ENCODE results near the gene P2RX7.

- TF ChIP-seq CTCF (IDR thresholded peaks at IDR 0.05; ENCODE audit: poor library complexity, severe bottlenecking) (no peak), EP300 (conservative IDR thresholded peaks at IDR 0.05; ENCODE audit: poor library complexity, severe bottlenecking) (no peak), EZH2 (IDR thresholded peaks at IDR 0.05; ENCODE audit: borderline replicate concordance, insufficient read depth, low read length, poor library complexity, severe bottlenecking) (no peak), REST (IDR thresholded peaks at IDR 0.05; ENCODE audit: borderline replicate concordance) (no peak), RAD21 (conservative IDR thresholded peaks at IDR 0.05) (no peak), TAF1 (IDR thresholded peaks at IDR 0.05; ENCODE audit: low read depth) (no peak), POLR2AphosphoS5 (IDR thresholded peaks at IDR 0.05) (no peak)
Measured at GRCh38 chr12:121138284-121138683, 5.6 kb downstream of the P2RX7 start.
